HG03135 (cell line): ENCODE results near the gene PSMB5.

Experiments
- ATAC-seq: cut with Tn5 transposase; IDR thresholded peaks from one replicate; pipeline ENCODE4 v1.9.1; 2021; ENCODE audit warnings: mild to moderate bottlenecking, moderate library complexity; ENCODE audit not compliant: unreplicated experiment

PSMB5 gene

GRCh38 chr14:23060536-23061260, 26.0 kb upstream of the PSMB5 start:
- ATAC-seq, result no peak

- ATAC-seq, result no peak
Observed at GRCh38 chr14:23058654-23059504, 24.2 kb upstream of the PSMB5 start.

GRCh38 chr14:23057757-23058653, 23.3 kb upstream of the PSMB5 start:
- peak; percentile 63 for ATAC-seq

- peak; percentile 42 for ATAC-seq
Observed at GRCh38 chr14:23056956-23057756, 22.5 kb upstream of the PSMB5 start, which contains the start of gene CDH24. CDH24 (minus strand) TSS chr14:23057520; CDS start chr14:23055733, 1,787 bp downstream.

GRCh38 chr14:23056145-23056955, 21.6 kb upstream of the PSMB5 start:
- ATAC-seq, result peak; percentile 47

- ATAC-seq, result no peak
Observed at GRCh38 chr14:23055621-23056144, 21.0 kb upstream of the PSMB5 start.

GRCh38 chr14:23055147-23055550, 20.4 kb upstream of the PSMB5 start:
- no peak for ATAC-seq

GRCh38 chr14:23054000-23054811, 19.5 kb upstream of the PSMB5 start:
- no peak for ATAC-seq

GRCh38 chr14:23053426-23053825, 18.7 kb upstream of the PSMB5 start:
- ATAC-seq, result no peak

- no peak for ATAC-seq
Observed at GRCh38 chr14:23052671-23053070, 18.0 kb upstream of the PSMB5 start.

GRCh38 chr14:23052182-23052623, 17.5 kb upstream of the PSMB5 start:
- no peak for ATAC-seq

GRCh38 chr14:23051141-23052057, 16.7 kb upstream of the PSMB5 start:
- no peak for ATAC-seq

GRCh38 chr14:23049011-23049410, 14.3 kb upstream of the PSMB5 start:
- no peak for ATAC-seq

GRCh38 chr14:23047751-23048693, 13.3 kb upstream of the PSMB5 start:
- no peak for ATAC-seq

- no peak for ATAC-seq
Observed at GRCh38 chr14:23047034-23047634, 12.4 kb upstream of the PSMB5 start.
